GM23248 (cell line): Measurements from ENCODE around the gene SPACDR. TPM values are rescaled to one million over a fixed set of nuclear protein-coding genes. Genes with fewer than 3 reads are reported as not detected.
"Not testable (repeated sequence)": the region's sequence is repeated elsewhere in the genome, so short reads cannot be mapped to it uniquely, and the experiment has no call there.

Experiments used
- DNase-seq: peaks from one replicate; pipeline ENCODE4 v3.0.0-alpha.2; 2015
- H2AFZ ChIP-seq: fragments of 200-600 bp; sonication (generic); 2 replicates; pipeline ENCODE4 v1.6.1; 2016; ENCODE audit warnings: antibody characterized with exemption
- H3F3A ChIP-seq: fragments of 200-600 bp; sonication (generic); 2 replicates; pipeline ENCODE4 v1.6.1; 2016; ENCODE audit warnings: mild to moderate bottlenecking, antibody characterized with exemption, mixed run types; ENCODE audit not compliant: insufficient read depth
- H3K27ac ChIP-seq: fragments of 200-600 bp; sonication (generic); 2 replicates; pipeline ENCODE4 v1.5.1; 2016; ENCODE audit warnings: mild to moderate bottlenecking
- H3K27me3 ChIP-seq: fragments of 200-600 bp; sonication (generic); replicated peaks from 2 replicates; pipeline ENCODE4 v1.6.1; 2016; ENCODE audit warnings: mild to moderate bottlenecking; ENCODE audit not compliant: insufficient read depth
- H3K36me3 ChIP-seq: fragments of 200-600 bp; sonication (generic); 2 replicates; pipeline ENCODE4 v1.6.1; 2016; ENCODE audit warnings: low read depth, mild to moderate bottlenecking
- H3K4me1 ChIP-seq: fragments of 200-600 bp; sonication (generic); 2 replicates; pipeline ENCODE4 v1.6.1; 2016; ENCODE audit warnings: mild to moderate bottlenecking; ENCODE audit not compliant: insufficient read depth
- H3K4me2 ChIP-seq: fragments of 200-600 bp; sonication (generic); one replicate; pipeline ENCODE4 v1.6.1; 2016; ENCODE audit warnings: mild to moderate bottlenecking; ENCODE audit not compliant: unreplicated experiment
- H3K4me3 ChIP-seq: fragments of 200-600 bp; sonication (generic); 2 replicates; pipeline ENCODE4 v1.5.1; 2016; ENCODE audit warnings: mild to moderate bottlenecking
- H3K79me2 ChIP-seq: fragments of 200-600 bp; sonication (generic); 2 replicates; pipeline ENCODE4 v1.6.1; 2016; ENCODE audit warnings: mild to moderate bottlenecking; ENCODE audit not compliant: insufficient read depth
- H3K9ac ChIP-seq: fragments of 200-600 bp; sonication (generic); 2 replicates; pipeline ENCODE4 v1.6.1; 2016; ENCODE audit warnings: mild to moderate bottlenecking
- H3K9me2 ChIP-seq: fragments of 200-600 bp; sonication (generic); 2 replicates; pipeline ENCODE4 v1.6.1; 2016; ENCODE audit warnings: mixed run types, mild to moderate bottlenecking, moderate library complexity; ENCODE audit not compliant: insufficient read depth
- H3K9me3 ChIP-seq: fragments of 200-600 bp; sonication (generic); one replicate; pipeline ENCODE4 v1.6.1; 2017; ENCODE audit warnings: low read depth
- H4K20me1 ChIP-seq: fragments of 200-600 bp; sonication (generic); 2 replicates; pipeline ENCODE4 v1.6.0; 2016; ENCODE audit not compliant: insufficient read depth
- EZH2 ChIP-seq: fragments of 200-600 bp; sonication (generic); IDR thresholded peaks from 2 replicates; pipeline ENCODE4 v1.6.1; 2018; ENCODE audit warnings: antibody characterized with exemption, mild to moderate bottlenecking; ENCODE audit not compliant: insufficient read depth, poor library complexity, severe bottlenecking
- EZH2phosphoT487 ChIP-seq: fragments of 200-600 bp; sonication (generic); IDR thresholded peaks from 2 replicates; pipeline ENCODE4 v1.6.1; 2018; ENCODE audit warnings: antibody characterized with exemption, moderate library complexity, mild to moderate bottlenecking, low read depth; ENCODE audit not compliant: insufficient read depth
- WGBS, 2 experiments: methylation state at CpG; one replicate each; pipeline ENCODE4 v1.1.6; 2015 to 2017; ENCODE audit warnings: low lambda C conversion rate in 2 of 2, low coverage in 1 of 2; ENCODE audit errors: missing lambda C conversion rate in 2 of 2; 5-methylcytosine and 5-hydroxymethylcytosine counted together
- in situ Hi-C: fragments of 300-500 bp; cut with MboI; formaldehyde crosslinking; loops from 2 replicates; pipeline ENCODE4 v1.15.0; 2020
- polyA plus RNA-seq: library from polyadenylated mRNA; unstranded; fragments of >200 nt; fragmentation: Nextera tagmentation; extraction: Ambion mirVana; gene quantifications from 2 replicates; pipeline ENCODE4 v1.2.1, GENCODE V29; 2016
- total RNA-seq: library from RNA; depleted of rRNA; stranded (reverse); fragments of >200 nt; shearing (Covaris generic); gene quantifications from 2 replicates; pipeline ENCODE4 v1.2.3, GENCODE V29; 2014

The SPACDR gene
- total and polyA plus RNA-seq, 2 experiments from 2014 or later: 0.50 TPM; not detected in 1

- Histone ChIP-seq H3K9me3 (no peaks in the 10 kb centered on the region), H3K9me2 (no peaks in the 10 kb centered on the region), H3K4me3 (no peak overlapping the region), H3K4me1 (no peaks in the 10 kb centered on the region), H3K79me2 (no peaks in the 10 kb centered on the region), H3K4me2 (no peak overlapping the region), H2AFZ (no peak overlapping the region), H3K9ac (no peak overlapping the region), H3K27me3 (no peaks in the 10 kb centered on the region), H3K36me3 (no peaks in the 10 kb centered on the region), H4K20me1 (no peaks in the 10 kb centered on the region), H3F3A (no peaks in the 10 kb centered on the region), H3K27ac (no peak overlapping the region)
- in situ Hi-C loops: loop anchor here (25.0 kb wide), 1 partner anchor 405 kb away; the partner anchor contains the start of genes SLC12A9 and TRIP6
- DNase-seq: no peak
- TF ChIP-seq EZH2phosphoT487 (no peak), EZH2 (no peak)
- 92 to 95% methylated on average over 6 of the region's 6 CpGs for WGBS, 2 experiments
Observed at GRCh38 chr7:100457033-100457432, 7.0 kb downstream of the SPACDR start.

DNA sequence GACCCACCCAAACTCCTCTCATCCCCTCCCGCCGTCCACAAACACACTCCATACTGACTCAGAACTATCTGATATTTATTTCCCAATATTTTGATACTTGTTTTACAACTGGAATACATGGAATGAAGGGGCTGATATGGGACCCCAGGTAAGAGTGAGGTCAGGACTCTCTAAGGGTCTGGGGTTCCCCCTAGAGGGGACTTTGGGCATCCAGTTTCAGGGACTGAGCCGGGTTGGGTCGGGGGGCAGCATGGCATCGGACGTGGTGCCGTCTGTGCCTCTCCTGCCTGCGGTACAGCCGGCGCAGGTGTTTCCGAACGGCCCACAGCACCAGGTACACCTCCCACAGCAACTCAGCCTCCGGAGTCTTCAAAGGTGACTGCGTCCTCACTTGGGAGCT is 7.5 kb downstream of the SPACDR start:
- WGBS, 2 experiments: 87 to 92% methylated on average over 14 of the region's 14 CpGs
- Histone ChIP-seq H2AFZ (no peak overlapping the region), H3K27ac (no peak overlapping the region), H3K4me1 (no peaks in the 10 kb centered on the region), H3K27me3 (no peaks in the 10 kb centered on the region), H4K20me1 (no peaks in the 10 kb centered on the region), H3K4me2 (no peak overlapping the region), H3K9me3 (no peaks in the 10 kb centered on the region), H3K79me2 (no peaks in the 10 kb centered on the region), H3K4me3 (no peak overlapping the region), H3F3A (no peaks in the 10 kb centered on the region), H3K36me3 (no peaks in the 10 kb centered on the region), H3K9me2 (no peaks in the 10 kb centered on the region), H3K9ac (no peak overlapping the region)
- in situ Hi-C loops: loop anchor here (25.0 kb wide), 1 partner anchor 406 kb away; the partner anchor contains the start of genes SLC12A9 and TRIP6
- TF ChIP-seq EZH2 (no peak), EZH2phosphoT487 (no peak)
- no peak for DNase-seq

GRCh38 chr7:100455206-100455605 is 8.9 kb downstream of the SPACDR start:
- TF ChIP-seq EZH2: no peak
- TF ChIP-seq EZH2phosphoT487: no peak

DNA sequence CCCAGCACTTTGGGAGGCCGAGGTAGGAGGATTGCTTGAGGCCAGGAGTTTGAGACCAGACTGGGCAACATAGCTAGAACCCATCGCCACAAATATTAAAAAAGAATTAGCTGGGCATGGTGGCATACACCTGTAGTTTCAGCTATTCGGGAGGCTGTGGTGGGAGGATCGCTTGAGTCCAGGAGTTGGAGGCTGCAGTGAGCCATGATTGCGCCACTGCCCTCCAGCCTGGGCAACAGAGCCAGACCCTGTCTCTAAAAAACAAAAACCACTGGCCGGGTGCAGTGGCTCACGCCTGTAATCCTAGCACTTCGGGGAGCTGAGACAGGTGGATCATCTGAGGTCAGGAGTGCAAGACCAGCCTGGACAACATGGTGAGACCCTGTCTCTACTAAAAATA is 10.2 kb downstream of the SPACDR start:
- not testable (repeated sequence) for H3K36me3 ChIP-seq, H3K4me2 ChIP-seq, H3K9me2 ChIP-seq, H3K9ac ChIP-seq, H3K27ac ChIP-seq, DNase-seq, H3K9me3 ChIP-seq, H4K20me1 ChIP-seq, H2AFZ ChIP-seq, H3K4me1 ChIP-seq, H3K27me3 ChIP-seq, H3K79me2 ChIP-seq, H3F3A ChIP-seq, H3K4me3 ChIP-seq
- in situ Hi-C loops: loop anchor here (25.0 kb wide), 1 partner anchor 408 kb away; the partner anchor contains the start of genes SLC12A9 and TRIP6
- 86 to 90% methylated on average over 8 of the region's 8 CpGs for WGBS, 2 experiments

More at GRCh38 chr7:100455206-100455605, 8.9 kb downstream of the SPACDR start:
- Histone ChIP-seq H2AFZ (no peak overlapping the region), H3K9me3 (no peaks in the 10 kb centered on the region), H3K36me3 (no peaks in the 10 kb centered on the region), H4K20me1 (no peaks in the 10 kb centered on the region), H3K4me2 (no peak overlapping the region), H3K4me1 (no peaks in the 10 kb centered on the region), H3K27me3 (no peaks in the 10 kb centered on the region), H3F3A (no peaks in the 10 kb centered on the region), H3K27ac (no peak overlapping the region), H3K9me2 (no peaks in the 10 kb centered on the region), H3K79me2 (no peaks in the 10 kb centered on the region), H3K9ac (no peak overlapping the region), H3K4me3 (no peak overlapping the region)
- 50 to 55% methylated on average over 3 of the region's 3 CpGs for WGBS, 2 experiments
- in situ Hi-C loops: loop anchor here (25.0 kb wide), 1 partner anchor 407 kb away; the partner anchor contains the start of genes SLC12A9 and TRIP6
- DNase-seq: no peak

GRCh38 chr7:100452513-100452912 is 11.5 kb downstream of the SPACDR start:
- H2AFZ ChIP-seq: no peak overlapping the region
- no peaks in the 10 kb centered on the region for H4K20me1 ChIP-seq
- no peak overlapping the region for H3K4me2 ChIP-seq
- H3K4me1 ChIP-seq: no peaks in the 10 kb centered on the region
- no peaks in the 10 kb centered on the region for H3K36me3 ChIP-seq
- in situ Hi-C loops: loop anchor here (25.0 kb wide), 1 partner anchor 410 kb away; the partner anchor contains the start of genes SLC12A9 and TRIP6
- H3K9me2 ChIP-seq: no peaks in the 10 kb centered on the region
- H3K79me2 ChIP-seq: no peaks in the 10 kb centered on the region
- TF ChIP-seq EZH2phosphoT487 (no peak), EZH2 (no peak)
- no peaks in the 10 kb centered on the region for H3K9me3 ChIP-seq
- no peak overlapping the region for H3K27ac ChIP-seq
- no peak overlapping the region for H3K4me3 ChIP-seq
- H3K9ac ChIP-seq: no peak overlapping the region
- 66 to 70% methylated on average over 3 of the region's 3 CpGs for WGBS, 2 experiments
- no peaks in the 10 kb centered on the region for H3K27me3 ChIP-seq
- no peaks in the 10 kb centered on the region for H3F3A ChIP-seq
- no peak for DNase-seq
